Activated CD4-positive, alpha-beta T cell treated with anti-CD3 and anti-CD28 coated beads, Interleukin-10, Interleukin-2, amounts not matched to agents 100 ng/mL and 50 ng/mL, durations not matched to agents 16 hours and 8 hours (primary cell): ENCODE results near the gene SAPCD1.

Experiments used
- DNase-seq: peaks from one replicate; pipeline ENCODE4 v3.0.0-alpha.2; 2020

SAPCD1 gene

GRCh38 chr6:31762356-31762755 is at the start of gene SAPCD1:
SAPCD1 (plus strand) TSS chr6:31762656; CDS start chr6:31763055, 399 bp downstream.
- DNase-seq = no peak

GRCh38 chr6:31713465-31713864 is 49.0 kb upstream of the SAPCD1 start:
- DNase-seq = no peak

- no peak for DNase-seq
Measured at GRCh38 chr6:31713991-31714684, 48.3 kb upstream of the SAPCD1 start.

GRCh38 chr6:31715022-31715958 is 47.2 kb upstream of the SAPCD1 start, which contains the start of gene LY6G6D:
LY6G6D (plus strand) TSS chr6:31715348; CDS start chr6:31715356, 8 bp downstream.
- DNase-seq = no peak

GRCh38 chr6:31717499-31718222 is 44.8 kb upstream of the SAPCD1 start:
- no peak for DNase-seq

GRCh38 chr6:31718265-31718664 is 44.2 kb upstream of the SAPCD1 start:
- DNase-seq = no peak

- no peak for DNase-seq
Measured at GRCh38 chr6:31719001-31719400, 43.5 kb upstream of the SAPCD1 start.

GRCh38 chr6:31720196-31720770 is 42.2 kb upstream of the SAPCD1 start:
- DNase-seq = no peak

- DNase-seq = no peak
Measured at GRCh38 chr6:31721351-31722020, 41.0 kb upstream of the SAPCD1 start, which contains the start of gene LY6G6C. LY6G6C (minus strand) TSS chr6:31721746; CDS start chr6:31721679, 67 bp downstream.

GRCh38 chr6:31722173-31722572 is 40.3 kb upstream of the SAPCD1 start:
- DNase-seq = no peak

- DNase-seq = no peak
Measured at GRCh38 chr6:31723245-31723979, 39.0 kb upstream of the SAPCD1 start, which contains the start of gene MPIG6B. MPIG6B (plus strand) TSS chr6:31723373; CDS start chr6:31723384, 11 bp downstream.

- DNase-seq = no peak
Measured at GRCh38 chr6:31723980-31724691, 38.3 kb upstream of the SAPCD1 start.

GRCh38 chr6:31725502-31726350 is 36.7 kb upstream of the SAPCD1 start:
- peak; percentile 27 for DNase-seq

- DNase-seq = peak; percentile 43
Measured at GRCh38 chr6:31727034-31727716, 35.3 kb upstream of the SAPCD1 start.

GRCh38 chr6:31727717-31728671 is 34.5 kb upstream of the SAPCD1 start:
- DNase-seq = no peak

GRCh38 chr6:31728767-31729514 is 33.5 kb upstream of the SAPCD1 start, which contains the start of gene DDAH2:
DDAH2 (minus strand) TSS chr6:31729299; CDS start chr6:31729161, 138 bp downstream.
- DNase-seq = peak; percentile 82

- peak; percentile 77 for DNase-seq
Measured at GRCh38 chr6:31729515-31729978, 32.9 kb upstream of the SAPCD1 start.
